ENCODE data around the gene SIK2. TPM values are rescaled to one million over a fixed set of nuclear protein-coding genes. Genes with fewer than 3 reads are reported as not detected.

The SIK2 gene
- total RNA-seq, 1 donor from 2014 or later, result 26.3 TPM

DNA sequence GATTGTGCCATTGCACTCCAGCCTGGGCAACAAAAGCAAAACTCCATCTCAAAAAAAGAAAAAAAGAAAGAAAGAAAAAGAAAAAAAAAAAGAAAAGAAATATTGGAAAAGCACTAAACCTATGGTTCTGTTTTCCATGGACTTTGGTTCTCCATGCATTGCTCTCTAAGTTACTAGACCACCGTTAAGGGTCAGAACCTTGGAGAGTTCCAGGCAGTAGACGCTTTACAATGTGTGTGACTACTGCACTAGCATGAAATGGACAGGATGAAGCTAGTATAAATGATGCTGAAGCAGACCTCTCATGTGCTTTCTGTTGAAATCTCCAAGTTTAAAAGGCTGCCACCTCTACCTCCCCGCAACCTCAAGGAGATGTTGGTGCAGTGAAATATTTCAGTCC lies 63.5 kb downstream of the SIK2 start:
- intact Hi-C loops (cut with DNase I), result no loop called here
- H3K27ac ChIP-seq, result no peak overlapping the region
- no peaks in the 10 kb centered on the region for H3K27me3 ChIP-seq (ENCODE audit: low read depth)
- no peak for DNase-seq
- H3K4me1 ChIP-seq, result peaks cover 10% of the 10 kb centered on the region
- peaks cover 1% of the 10 kb centered on the region for H3K36me3 ChIP-seq
- peak in 1 of 2 donors; percentile 35 for ATAC-seq
- H3K9me3 ChIP-seq, result no peaks in the 10 kb centered on the region
- no peak overlapping the region for H3K4me3 ChIP-seq
- TF ChIP-seq, protein P1, sequence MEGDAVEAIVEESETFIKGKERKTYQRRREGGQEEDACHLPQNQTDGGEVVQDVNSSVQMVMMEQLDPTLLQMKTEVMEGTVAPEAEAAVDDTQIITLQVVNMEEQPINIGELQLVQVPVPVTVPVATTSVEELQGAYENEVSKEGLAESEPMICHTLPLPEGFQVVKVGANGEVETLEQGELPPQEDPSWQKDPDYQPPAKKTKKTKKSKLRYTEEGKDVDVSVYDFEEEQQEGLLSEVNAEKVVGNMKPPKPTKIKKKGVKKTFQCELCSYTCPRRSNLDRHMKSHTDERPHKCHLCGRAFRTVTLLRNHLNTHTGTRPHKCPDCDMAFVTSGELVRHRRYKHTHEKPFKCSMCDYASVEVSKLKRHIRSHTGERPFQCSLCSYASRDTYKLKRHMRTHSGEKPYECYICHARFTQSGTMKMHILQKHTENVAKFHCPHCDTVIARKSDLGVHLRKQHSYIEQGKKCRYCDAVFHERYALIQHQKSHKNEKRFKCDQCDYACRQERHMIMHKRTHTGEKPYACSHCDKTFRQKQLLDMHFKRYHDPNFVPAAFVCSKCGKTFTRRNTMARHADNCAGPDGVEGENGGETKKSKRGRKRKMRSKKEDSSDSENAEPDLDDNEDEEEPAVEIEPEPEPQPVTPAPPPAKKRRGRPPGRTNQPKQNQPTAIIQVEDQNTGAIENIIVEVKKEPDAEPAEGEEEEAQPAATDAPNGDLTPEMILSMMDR (IDR thresholded peaks at IDR 0.05), result no peak

DNA sequence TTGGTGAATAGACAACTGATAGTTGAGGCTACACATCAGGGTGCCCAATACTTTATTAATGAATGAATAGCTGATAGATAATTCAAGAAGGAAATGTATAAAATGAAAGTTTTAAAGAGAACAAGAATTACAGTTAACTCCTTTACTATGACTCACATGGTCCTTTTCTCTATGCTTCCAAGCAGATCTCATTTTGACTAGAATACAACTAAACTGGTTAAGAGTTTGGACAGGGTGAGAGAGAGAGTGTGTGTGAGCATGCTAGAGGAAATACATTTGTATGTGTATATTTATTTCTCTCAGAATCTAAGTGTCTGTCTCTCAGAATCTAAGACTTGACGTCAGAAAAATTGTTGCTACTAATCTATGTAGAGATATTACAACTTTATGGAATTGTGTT lies 66.7 kb downstream of the SIK2 start:
- H3K4me3 ChIP-seq, result no peak overlapping the region
- peaks cover 30% of the 10 kb centered on the region for H3K36me3 ChIP-seq
- intact Hi-C loops (cut with DNase I), result no loop called here
- TF ChIP-seq, protein P1 (IDR thresholded peaks at IDR 0.05), result no peak
- ATAC-seq, result no peak
- no peak for DNase-seq
- no peaks in the 10 kb centered on the region for H3K9me3 ChIP-seq
- no peaks in the 10 kb centered on the region for H3K27me3 ChIP-seq (ENCODE audit: low read depth)
- H3K27ac ChIP-seq, result no peak overlapping the region
- H3K4me1 ChIP-seq, result peaks cover 5% of the 10 kb centered on the region

DNA sequence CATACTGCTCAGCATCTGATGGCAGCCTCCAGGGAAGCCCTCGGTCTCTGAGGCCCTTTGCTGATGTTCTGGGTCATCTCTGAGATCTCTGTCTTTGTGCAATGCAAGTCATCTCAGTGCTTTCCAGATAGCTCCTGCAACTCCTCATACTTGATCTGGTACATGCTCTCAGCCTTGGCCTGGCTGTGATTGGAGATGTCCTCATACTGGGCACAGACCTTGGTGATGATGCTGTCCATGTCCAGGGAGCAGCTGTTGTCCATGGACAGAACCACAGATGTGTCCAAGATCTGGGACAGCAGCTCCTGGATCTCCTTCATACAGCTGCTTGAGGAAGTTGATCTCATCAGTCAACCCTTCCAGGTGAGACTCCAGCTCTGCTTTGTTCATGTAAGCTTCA lies 69.1 kb downstream of the SIK2 start:
- intact Hi-C loops (cut with DNase I), result no loop called here
- Histone ChIP-seq H3K36me3 (peaks cover 38% of the 10 kb centered on the region), H3K27ac (no peak overlapping the region), H3K4me1 (peaks cover 4% of the 10 kb centered on the region), H3K9me3 (no peaks in the 10 kb centered on the region), H3K4me3 (no peak overlapping the region), H3K27me3 (ENCODE audit: low read depth) (no peaks in the 10 kb centered on the region)
- ATAC-seq (no peak), DNase-seq (no peak)
- TF ChIP-seq, protein P1 (IDR thresholded peaks at IDR 0.05), result no peak

DNA sequence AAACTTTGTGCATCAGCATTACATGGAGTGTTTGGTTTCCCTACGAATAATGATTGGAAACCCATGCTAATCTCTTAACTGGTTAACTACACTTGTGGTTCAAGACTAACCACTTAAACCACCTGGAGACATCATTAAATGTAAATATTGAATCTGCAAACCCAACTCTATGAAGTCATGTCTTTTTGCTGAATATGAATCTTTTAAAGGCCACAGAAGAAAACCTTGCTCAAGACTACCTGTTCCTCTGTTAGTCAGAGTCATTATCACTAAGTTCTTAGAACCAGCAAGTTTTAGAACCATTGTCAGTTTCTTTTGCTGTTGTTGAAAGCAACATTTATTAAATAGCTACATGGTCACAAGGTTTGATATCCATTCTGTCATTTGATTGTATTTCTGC lies 70.7 kb downstream of the SIK2 start:
- no peak overlapping the region for H3K4me3 ChIP-seq
- TF ChIP-seq, protein P1 (IDR thresholded peaks at IDR 0.05), result no peak
- no peak overlapping the region for H3K27ac ChIP-seq
- ATAC-seq (no peak), DNase-seq (no peak)
- peaks cover 4% of the 10 kb centered on the region for H3K4me1 ChIP-seq
- intact Hi-C loops (cut with DNase I), result no loop called here
- H3K9me3 ChIP-seq, result no peaks in the 10 kb centered on the region
- H3K36me3 ChIP-seq, result peaks cover 38% of the 10 kb centered on the region
- H3K27me3 ChIP-seq (ENCODE audit: low read depth), result no peaks in the 10 kb centered on the region

DNA sequence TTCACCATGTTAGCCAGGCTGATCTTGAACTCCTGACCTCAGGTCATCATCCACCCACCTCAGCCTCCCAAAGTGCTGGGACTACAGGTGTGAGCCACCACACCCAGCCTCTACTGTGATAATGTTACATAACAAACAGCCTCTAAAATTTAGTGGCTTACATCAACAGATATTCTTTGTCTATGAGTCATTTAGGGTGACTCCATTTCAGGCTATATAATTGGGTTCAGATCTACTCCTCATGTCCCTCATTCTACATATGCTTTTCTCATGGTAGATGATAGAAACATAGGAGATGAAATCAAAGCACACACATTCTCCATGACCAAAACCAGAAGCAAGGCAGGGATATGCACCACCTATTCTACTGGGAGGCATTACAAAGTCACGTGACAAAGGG lies 72.7 kb downstream of the SIK2 start:
- Histone ChIP-seq H3K27me3 (ENCODE audit: low read depth) (no peaks in the 10 kb centered on the region), H3K36me3 (peaks cover 38% of the 10 kb centered on the region), H3K4me3 (no peak overlapping the region), H3K27ac (no peak overlapping the region), H3K4me1 (peaks cover 4% of the 10 kb centered on the region), H3K9me3 (no peaks in the 10 kb centered on the region)
- TF ChIP-seq, protein P1 (IDR thresholded peaks at IDR 0.05), result no peak
- DNase-seq (no peak), ATAC-seq (no peak)
- intact Hi-C loops (cut with DNase I), result no loop called here

DNA sequence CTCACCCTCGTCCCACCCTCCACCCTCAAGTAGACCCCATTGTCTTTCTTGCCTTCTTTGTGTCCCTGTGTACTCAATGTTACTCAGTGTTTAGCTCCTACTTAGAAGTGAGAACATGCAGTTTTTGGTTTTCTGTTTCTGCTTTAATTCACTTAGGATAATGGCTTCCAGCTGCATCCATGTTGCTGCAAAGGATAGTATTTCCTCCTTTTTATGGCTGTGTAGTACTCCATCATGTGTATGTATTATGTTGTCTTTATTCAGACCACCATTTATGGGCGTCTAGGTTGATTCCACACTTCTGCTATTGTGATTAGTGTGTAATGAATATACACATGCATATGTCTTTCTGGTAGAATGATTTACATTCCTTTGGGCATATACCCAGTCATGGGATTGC lies 73.6 kb downstream of the SIK2 start:
- Histone ChIP-seq H3K36me3 (peaks cover 35% of the 10 kb centered on the region), H3K9me3 (no peaks in the 10 kb centered on the region), H3K4me1 (peaks cover 4% of the 10 kb centered on the region), H3K27ac (no peak overlapping the region), H3K27me3 (ENCODE audit: low read depth) (no peaks in the 10 kb centered on the region), H3K4me3 (no peak overlapping the region)
- DNase-seq (no peak), ATAC-seq (no peak)
- intact Hi-C loops (cut with DNase I), result no loop called here
- TF ChIP-seq, protein P1 (IDR thresholded peaks at IDR 0.05), result no peak

All from lower lobe of right lung (tissue), 2 donors.